A549 (cell line): ENCODE results near the gene TMEM207. TPM values are rescaled to one million over a fixed set of nuclear protein-coding genes. Genes with fewer than 3 reads are reported as not detected.
A peak's percentile ranks its signal among the peaks of the same experiment; 100 is the strongest.

Source experiments
- ATAC-seq, 2 experiments: fragments of 200-7000 bp in 1 of 2; fragments of >200 bp in 1 of 2; cut with Nextera tagmentation in 1 of 2; cut with Tn5 transposase in 1 of 2; 3 replicates each; pipeline versions ENCODE4 v1.8.0 to v1.9.1; 2018 to 2020; ENCODE audit warnings: mild to moderate bottlenecking in 1 of 2, moderate library complexity in 1 of 2
- CTCF ChIA-PET: fragments of 300-600 bp; sonication (Branson Sonifier 250); formaldehyde crosslinking; extraction: SDS; loops from one replicate; lab custom pipeline; 2021; ENCODE audit warnings: antibody characterized with exemption, inconsistent platforms; lab: Yijun Ruan, JAX
- POLR2A ChIA-PET: fragments of 350-600 bp; formaldehyde crosslinking; extraction: SDS; loops from one replicate; lab custom pipeline; 2021; ENCODE audit warnings: antibody characterized with exemption, inconsistent platforms; lab: Yijun Ruan, JAX
- DNase-seq, 2 experiments: peaks; one replicate each; pipeline versions ENCODE4 v3.0.0 to v3.0.0-alpha.2; 2011 to 2016; ENCODE audit warnings: low read depth in 1 of 2, low spot score in 1 of 2
- FAIRE-seq: peaks from 2 replicates; lab custom pipeline; 2011; peaks lifted over from hg19 to GRCh38; lab: Jason Lieb, UNC
- H3K27ac ChIP-seq, 2 experiments: fragments of >200 bp; sonication (Bioruptor Twin); formaldehyde crosslinking; 3 replicates each; pipeline ENCODE4 v1.5.1; 2016 to 2017
- H3K4me1 ChIP-seq: fragments of >200 bp; sonication (Bioruptor Twin); formaldehyde crosslinking; 3 replicates; pipeline ENCODE4 v1.6.1; 2016
- H3K4me2 ChIP-seq: fragments of >200 bp; sonication (Bioruptor Twin); formaldehyde crosslinking; 3 replicates; pipeline ENCODE4 v1.6.1; 2016
- H3K4me3 ChIP-seq: fragments of >200 bp; sonication (Bioruptor Twin); formaldehyde crosslinking; 3 replicates; pipeline ENCODE4 v1.5.1; 2016
- H3K9me3 ChIP-seq: fragments of >200 bp; sonication (Bioruptor Twin); formaldehyde crosslinking; 3 replicates; pipeline ENCODE4 v1.6.1; 2016
- CBX2 ChIP-seq: fragments of 200-600 bp; sonication (generic); IDR thresholded peaks from 2 replicates; pipeline ENCODE4 v1.6.1; 2016; ENCODE audit warnings: low read depth, mild to moderate bottlenecking, borderline replicate concordance
- CBX8 ChIP-seq: fragments of 200-600 bp; sonication (generic); IDR thresholded peaks from 2 replicates; pipeline ENCODE4 v1.6.1; 2016
- CHD2 ChIP-seq: fragments of 150-350 bp; IDR thresholded peaks from 2 replicates; pipeline ENCODE4 v1.6.1; 2014; ENCODE audit warnings: low read length; ENCODE audit not compliant: partially characterized antibody
- E2F6 ChIP-seq: IDR thresholded peaks from 2 replicates; pipeline ENCODE4 v1.6.1; 2012; ENCODE audit warnings: low read depth, borderline replicate concordance
- EHF ChIP-seq: fragments of 250-450 bp; sonication (Bioruptor Pico); IDR thresholded peaks from 2 replicates; pipeline ENCODE4 v1.5.0; 2020; ENCODE audit warnings: mild to moderate bottlenecking
- EHMT2 ChIP-seq: fragments of 200-600 bp; sonication (generic); IDR thresholded peaks from 2 replicates; pipeline ENCODE4 v1.6.1; 2016; ENCODE audit warnings: antibody characterized with exemption, low read depth, mild to moderate bottlenecking, moderate library complexity
- EP300 ChIP-seq, 2 experiments: fragments of >200 bp; sonication (Bioruptor Twin); formaldehyde crosslinking; IDR thresholded peaks; 2 replicates in 1 of 2; 3 replicates in 1 of 2; pipeline ENCODE4 v1.6.1; 2016 to 2017
- ESRRA ChIP-seq: fragments of 150-350 bp; IDR thresholded peaks from 2 replicates; pipeline ENCODE4 v1.6.1; 2014; ENCODE audit warnings: mild to moderate bottlenecking, low read length, borderline replicate concordance
- FOSL2 ChIP-seq, 2 experiments: fragments of 450-650 bp in 1 of 2; fragments of >200 bp in 1 of 2; sonication (Bioruptor Twin) in 1 of 2; formaldehyde crosslinking; IDR thresholded peaks; 2 replicates each; pipeline versions ENCODE4 v1.5.0 to v1.6.1; 2016 to 2020; ENCODE audit warnings: mild to moderate bottlenecking in 1 of 2, moderate library complexity in 1 of 2
- FOXS1 ChIP-seq: fragments of 250-450 bp; sonication (Bioruptor Pico); IDR thresholded peaks from 2 replicates; pipeline ENCODE4 v1.5.0; 2020; ENCODE audit warnings: mild to moderate bottlenecking, moderate library complexity
- GATA3 ChIP-seq: IDR thresholded peaks from 2 replicates; pipeline ENCODE4 v1.6.1; 2012; ENCODE audit warnings: borderline replicate concordance
- HDAC2 ChIP-seq: fragments of 200-600 bp; sonication (generic); IDR thresholded peaks from 2 replicates; pipeline ENCODE4 v1.6.1; 2016
- HOXA7 ChIP-seq: fragments of 250-450 bp; sonication (Bioruptor Pico); IDR thresholded peaks from 2 replicates; pipeline ENCODE4 v1.5.0; 2020; ENCODE audit warnings: mild to moderate bottlenecking, moderate library complexity
- HOXB13 ChIP-seq: fragments of 250-450 bp; sonication (Bioruptor Pico); IDR thresholded peaks from 2 replicates; pipeline ENCODE4 v1.5.0; 2020; ENCODE audit warnings: low read depth, mild to moderate bottlenecking, moderate library complexity
- HOXB5 ChIP-seq: fragments of 250-450 bp; sonication (Bioruptor Pico); IDR thresholded peaks from 2 replicates; pipeline ENCODE4 v1.5.0; 2020; ENCODE audit warnings: mild to moderate bottlenecking, moderate library complexity
- JUN ChIP-seq, 2 experiments: fragments of >200 bp; sonication (Bioruptor Twin); formaldehyde crosslinking; IDR thresholded peaks; 2 replicates in 1 of 2; 3 replicates in 1 of 2; pipeline ENCODE4 v1.6.1; 2016 to 2017
- MAFK ChIP-seq: fragments of 450-650 bp; IDR thresholded peaks from 2 replicates; pipeline ENCODE4 v1.6.1; 2014; ENCODE audit not compliant: partially characterized antibody
- MAZ ChIP-seq: fragments of 150-350 bp; IDR thresholded peaks from 2 replicates; pipeline ENCODE4 v1.6.1; 2014; ENCODE audit warnings: antibody characterized with exemption, low read depth, low read length, borderline replicate concordance
- MYC ChIP-seq: IDR thresholded peaks from 2 replicates; pipeline ENCODE4 v1.6.1; 2012; ENCODE audit warnings: mild to moderate bottlenecking, inconsistent platforms, low read length, improper control_type of control experiment, borderline replicate concordance
- NPAS2 ChIP-seq: fragments of 250-450 bp; sonication (Bioruptor Pico); IDR thresholded peaks from 2 replicates; pipeline ENCODE4 v1.8.0; 2022; ENCODE audit warnings: mild to moderate bottlenecking, moderate library complexity, borderline replicate concordance
- NR3C1 ChIP-seq: fragments of >200 bp; sonication (Bioruptor Twin); formaldehyde crosslinking; IDR thresholded peaks from 3 replicates; pipeline ENCODE4 v1.6.1; 2017
- POLR2AphosphoS2 ChIP-seq: conservative IDR thresholded peaks from 2 replicates; pipeline ENCODE4 v1.6.1; 2012; ENCODE audit warnings: low read length, improper control_type of control experiment, inconsistent platforms
- RFX5 ChIP-seq: fragments of 450-650 bp; IDR thresholded peaks from 2 replicates; pipeline ENCODE4 v1.7.1; 2014; ENCODE audit warnings: antibody characterized with exemption, mild to moderate bottlenecking, moderate library complexity
- RNF2 ChIP-seq: fragments of 200-600 bp; sonication (generic); IDR thresholded peaks from 2 replicates; pipeline ENCODE4 v1.6.1; 2016; ENCODE audit warnings: low read depth, mild to moderate bottlenecking, antibody characterized with exemption, moderate library complexity, borderline replicate concordance
- SREBF2 ChIP-seq: fragments of 450-650 bp; IDR thresholded peaks from 2 replicates; pipeline ENCODE4 v1.6.1; 2014; ENCODE audit warnings: mild to moderate bottlenecking, moderate library complexity
- ZSCAN20 ChIP-seq: fragments of 250-450 bp; sonication (Bioruptor Pico); IDR thresholded peaks from 2 replicates; pipeline ENCODE4 v1.8.0; 2022; ENCODE audit warnings: mild to moderate bottlenecking, moderate library complexity
- WGBS: methylation state at CpG from one replicate; pipeline ENCODE4 v1.1.6; 2017; ENCODE audit errors: missing lambda C conversion rate; 5-methylcytosine and 5-hydroxymethylcytosine counted together
- polyA plus RNA-seq, 4 experiments: library from polyadenylated mRNA; depleted of rRNA in 3 of 4; stranded (reverse); fragments of >200 nt; fragmentation: RNase III in 1 of 4; extraction: RNeasy Plus Mini Kit Qiagen cat#74134 plus additional on column Dnase treatment in 1 of 4; gene quantifications; 2 replicates in 3 of 4; 3 replicates in 1 of 4; pipeline ENCODE4 v1.2.3, GENCODE V29; 2011 to 2017
- TF ChIP-seq, protein P1 (sequence below): fragments of 250-450 bp; sonication (Bioruptor Pico); IDR thresholded peaks from 2 replicates; pipeline ENCODE4 v1.5.0; 2020; ENCODE audit warnings: low read depth, mild to moderate bottlenecking, moderate library complexity
- TF ChIP-seq, protein P2 (sequence below): fragments of >200 bp; sonication (Bioruptor Twin); formaldehyde crosslinking; IDR thresholded peaks from 3 replicates; pipeline ENCODE4 v1.5.1; 2016
- TF ChIP-seq, protein P3 (sequence below): fragments of 200-600 bp; sonication (generic); IDR thresholded peaks from 2 replicates; pipeline ENCODE4 v1.6.1; 2016; ENCODE audit warnings: antibody characterized with exemption, mild to moderate bottlenecking, moderate library complexity

Gene TMEM207
- polyA plus RNA-seq, 2 of the 4 experiments (the other 2 are of a cell fraction), result not detected

DNA sequence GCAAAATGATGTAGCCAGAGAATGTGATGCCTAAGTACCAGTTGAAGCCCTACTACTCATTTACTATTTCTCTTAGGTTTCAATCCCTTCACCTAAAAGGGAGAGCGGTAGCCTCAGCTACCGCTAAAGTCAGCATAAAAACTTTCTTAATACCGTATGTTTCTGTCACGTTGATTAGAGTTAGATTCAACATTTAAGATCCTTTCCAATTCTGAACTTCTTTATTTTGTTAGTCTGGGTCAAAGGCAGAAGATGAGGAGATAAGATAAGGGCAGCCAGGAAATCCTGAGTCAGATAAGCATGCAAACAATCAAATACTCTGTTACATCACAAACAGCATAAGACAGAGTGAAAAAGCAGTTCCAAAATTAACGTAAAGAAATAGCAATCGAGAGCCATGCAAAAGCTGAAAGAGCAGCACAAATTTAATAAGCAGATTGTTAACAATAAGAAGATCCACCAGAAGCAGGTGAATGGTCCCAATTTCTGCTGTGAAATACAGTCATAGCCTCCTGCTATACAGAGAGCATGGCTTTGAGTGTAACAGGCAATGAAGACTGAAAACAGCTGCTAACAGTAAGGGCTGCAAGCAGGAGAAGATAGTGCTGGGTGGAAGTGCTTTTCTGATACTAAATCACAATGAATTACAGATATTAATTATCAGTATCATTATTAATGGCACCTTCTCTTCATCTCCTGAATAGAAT is 3.0 kb downstream of the TMEM207 start:
- H3K4me2 ChIP-seq, result peak overlapping the region; percentile 66
- DNase-seq (no peak), FAIRE-seq (no peak), ATAC-seq (peak in 1 of 2 experiments; percentile 70; a peak in 3 of 6 replicates)
- H3K27ac ChIP-seq, result peak overlapping the region; percentile 35 to 55; a peak in 5 of 6 replicates
- POLR2A ChIA-PET, result no interaction called here
- peaks cover 40% of the 10 kb centered on the region for H3K4me1 ChIP-seq
- no peak overlapping the region for H3K4me3 ChIP-seq
- TF ChIP-seq ESRRA (no peak), MYC (no peak), EP300 (IDR thresholded peaks at IDR 0.05) (no peak), FOSL2 (IDR thresholded peaks at IDR 0.05) (no peak), FOSL2 (CRISPR knock-in tag; IDR thresholded peaks at IDR 0.05) (no peak), CBX2 (no peak), POLR2AphosphoS2 (no peak), MAFK (peak; percentile 73), GATA3 (peak; percentile 92), NPAS2 (CRISPR knock-in tag) (no peak), RNF2 (no peak), RFX5 (no peak), JUN (IDR thresholded peaks at IDR 0.05) (no peak), ZSCAN20 (CRISPR knock-in tag) (no peak)
- TF ChIP-seq, protein P1, sequence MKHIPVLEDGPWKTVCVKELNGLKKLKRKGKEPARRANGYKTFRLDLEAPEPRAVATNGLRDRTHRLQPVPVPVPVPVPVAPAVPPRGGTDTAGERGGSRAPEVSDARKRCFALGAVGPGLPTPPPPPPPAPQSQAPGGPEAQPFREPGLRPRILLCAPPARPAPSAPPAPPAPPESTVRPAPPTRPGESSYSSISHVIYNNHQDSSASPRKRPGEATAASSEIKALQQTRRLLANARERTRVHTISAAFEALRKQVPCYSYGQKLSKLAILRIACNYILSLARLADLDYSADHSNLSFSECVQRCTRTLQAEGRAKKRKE (CRISPR knock-in tag), result no peak
- H3K9me3 ChIP-seq, result no peaks in the 10 kb centered on the region
- 20% methylated on average over 6 of the region's 6 CpGs for WGBS
- CTCF ChIA-PET, result interaction anchor here (1.4 kb wide), 1 partner anchor 62 kb away, joined by 4 read pairs; no protein-coding TSS in a partner anchor

DNA sequence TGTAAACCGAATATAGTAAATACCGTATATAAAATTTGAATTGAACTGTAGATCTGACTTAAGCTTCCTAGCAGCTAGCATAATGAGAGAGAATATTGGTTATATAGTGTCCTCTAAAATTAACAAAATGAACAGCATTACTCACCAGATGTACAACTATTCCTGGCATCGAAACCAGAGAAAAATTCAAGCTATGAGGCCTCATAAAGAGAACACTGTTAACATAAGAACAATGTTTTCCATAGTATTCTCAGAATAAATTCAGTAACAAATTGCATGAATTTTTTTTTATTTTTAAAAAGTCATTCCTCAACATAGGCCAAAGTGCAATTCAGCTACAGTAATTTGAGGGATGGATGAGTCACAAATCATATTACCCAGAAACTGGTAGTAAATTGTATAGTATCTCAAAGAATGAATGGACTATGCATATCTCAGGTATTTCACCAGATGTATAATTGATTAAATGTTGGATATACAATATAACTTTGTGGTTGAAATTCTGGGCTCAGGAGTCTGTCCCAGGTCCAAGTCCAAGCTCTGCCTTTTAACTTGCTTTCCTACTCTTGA is 5.0 kb downstream of the TMEM207 start:
- POLR2A ChIA-PET, result no interaction called here
- no peak overlapping the region for H3K27ac ChIP-seq
- H3K9me3 ChIP-seq, result no peaks in the 10 kb centered on the region
- WGBS, result 96% methylated on average over 3 of the region's 3 CpGs
- CTCF ChIA-PET, result interaction anchor here (0.7 to 1.7 kb wide), 4 partner anchors 10 to 485 kb away, joined by 3 to 5 read pairs (median 4); no protein-coding TSS in a partner anchor
- FAIRE-seq, result no peak
- H3K4me3 ChIP-seq, result no peak overlapping the region
- TF ChIP-seq MAZ (no peak), SREBF2 (no peak), JUN (IDR thresholded peaks at IDR 0.05) (no peak), HDAC2 (no peak), CBX8 (no peak), CHD2 (no peak), HOXB13 (CRISPR knock-in tag) (no peak), HOXB5 (CRISPR knock-in tag) (no peak), NR3C1 (no peak), ESRRA (no peak), EHMT2 (no peak), FOXS1 (CRISPR knock-in tag) (no peak), E2F6 (no peak), GATA3 (no peak), EHF (no peak), HOXA7 (no peak)
- TF ChIP-seq, protein P1 (CRISPR knock-in tag), result no peak
- TF ChIP-seq, protein P2, sequence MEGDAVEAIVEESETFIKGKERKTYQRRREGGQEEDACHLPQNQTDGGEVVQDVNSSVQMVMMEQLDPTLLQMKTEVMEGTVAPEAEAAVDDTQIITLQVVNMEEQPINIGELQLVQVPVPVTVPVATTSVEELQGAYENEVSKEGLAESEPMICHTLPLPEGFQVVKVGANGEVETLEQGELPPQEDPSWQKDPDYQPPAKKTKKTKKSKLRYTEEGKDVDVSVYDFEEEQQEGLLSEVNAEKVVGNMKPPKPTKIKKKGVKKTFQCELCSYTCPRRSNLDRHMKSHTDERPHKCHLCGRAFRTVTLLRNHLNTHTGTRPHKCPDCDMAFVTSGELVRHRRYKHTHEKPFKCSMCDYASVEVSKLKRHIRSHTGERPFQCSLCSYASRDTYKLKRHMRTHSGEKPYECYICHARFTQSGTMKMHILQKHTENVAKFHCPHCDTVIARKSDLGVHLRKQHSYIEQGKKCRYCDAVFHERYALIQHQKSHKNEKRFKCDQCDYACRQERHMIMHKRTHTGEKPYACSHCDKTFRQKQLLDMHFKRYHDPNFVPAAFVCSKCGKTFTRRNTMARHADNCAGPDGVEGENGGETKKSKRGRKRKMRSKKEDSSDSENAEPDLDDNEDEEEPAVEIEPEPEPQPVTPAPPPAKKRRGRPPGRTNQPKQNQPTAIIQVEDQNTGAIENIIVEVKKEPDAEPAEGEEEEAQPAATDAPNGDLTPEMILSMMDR, result no peak
- TF ChIP-seq, protein P3, sequence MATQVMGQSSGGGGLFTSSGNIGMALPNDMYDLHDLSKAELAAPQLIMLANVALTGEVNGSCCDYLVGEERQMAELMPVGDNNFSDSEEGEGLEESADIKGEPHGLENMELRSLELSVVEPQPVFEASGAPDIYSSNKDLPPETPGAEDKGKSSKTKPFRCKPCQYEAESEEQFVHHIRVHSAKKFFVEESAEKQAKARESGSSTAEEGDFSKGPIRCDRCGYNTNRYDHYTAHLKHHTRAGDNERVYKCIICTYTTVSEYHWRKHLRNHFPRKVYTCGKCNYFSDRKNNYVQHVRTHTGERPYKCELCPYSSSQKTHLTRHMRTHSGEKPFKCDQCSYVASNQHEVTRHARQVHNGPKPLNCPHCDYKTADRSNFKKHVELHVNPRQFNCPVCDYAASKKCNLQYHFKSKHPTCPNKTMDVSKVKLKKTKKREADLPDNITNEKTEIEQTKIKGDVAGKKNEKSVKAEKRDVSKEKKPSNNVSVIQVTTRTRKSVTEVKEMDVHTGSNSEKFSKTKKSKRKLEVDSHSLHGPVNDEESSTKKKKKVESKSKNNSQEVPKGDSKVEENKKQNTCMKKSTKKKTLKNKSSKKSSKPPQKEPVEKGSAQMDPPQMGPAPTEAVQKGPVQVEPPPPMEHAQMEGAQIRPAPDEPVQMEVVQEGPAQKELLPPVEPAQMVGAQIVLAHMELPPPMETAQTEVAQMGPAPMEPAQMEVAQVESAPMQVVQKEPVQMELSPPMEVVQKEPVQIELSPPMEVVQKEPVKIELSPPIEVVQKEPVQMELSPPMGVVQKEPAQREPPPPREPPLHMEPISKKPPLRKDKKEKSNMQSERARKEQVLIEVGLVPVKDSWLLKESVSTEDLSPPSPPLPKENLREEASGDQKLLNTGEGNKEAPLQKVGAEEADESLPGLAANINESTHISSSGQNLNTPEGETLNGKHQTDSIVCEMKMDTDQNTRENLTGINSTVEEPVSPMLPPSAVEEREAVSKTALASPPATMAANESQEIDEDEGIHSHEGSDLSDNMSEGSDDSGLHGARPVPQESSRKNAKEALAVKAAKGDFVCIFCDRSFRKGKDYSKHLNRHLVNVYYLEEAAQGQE, result no peak
- TF ChIP-seq, all 56 proteins: peak for 0
- H3K4me1 ChIP-seq, result peaks cover 40% of the 10 kb centered on the region
- DNase-seq (no peak), ATAC-seq (no peak)
- no peak overlapping the region; the same call in 2 of the 3 replicates for H3K4me2 ChIP-seq
